Cardiac fibroblast (primary cell): ENCODE measurements around the gene PAK6.

ENCODE experiments used
- DNase-seq, 2 donors: peaks; one replicate each; pipeline versions ENCODE4 v3.0.0 to v3.0.0-alpha.2; 2010; ENCODE audit warnings: low read depth in 2 of 2
- H3K4me3 ChIP-seq, 2 donors: replicated peaks in 1 of 2; 1 replicate in 1 of 2; 2 replicates in 1 of 2; pipeline ENCODE4 v1.5.1; 2011; ENCODE audit warnings: low read depth in 2 of 2, low read length in 2 of 2, mild to moderate bottlenecking in 2 of 2, moderate library complexity in 1 of 2
- CTCF ChIP-seq: IDR thresholded peaks from one replicate; pipeline ENCODE4 v1.5.1; 2011; ENCODE audit warnings: low read depth, mild to moderate bottlenecking, low read length, inconsistent platforms

The PAK6 gene

GRCh38 chr15:40302981-40303380, 64.1 kb downstream of the PAK6 start:
- DNase-seq = no peak
- no peak for TF ChIP-seq CTCF
- no peak overlapping the region for H3K4me3 ChIP-seq

- no peak overlapping the region for H3K4me3 ChIP-seq
- no peak for TF ChIP-seq CTCF
- DNase-seq = no peak
These were observed 64.7 kb downstream of the PAK6 start for GRCh38 chr15:40303576-40303975.

GRCh38 chr15:40305281-40305680, 66.4 kb downstream of the PAK6 start:
- no peak overlapping the region for H3K4me3 ChIP-seq
- no peak for DNase-seq
- TF ChIP-seq CTCF = no peak

- H3K4me3 ChIP-seq = no peak overlapping the region
- DNase-seq = no peak
- no peak for TF ChIP-seq CTCF
These were observed 67.5 kb downstream of the PAK6 start for GRCh38 chr15:40306371-40306770.

- TF ChIP-seq CTCF = no peak
- H3K4me3 ChIP-seq = no peak overlapping the region
- no peak for DNase-seq
These were observed 68.0 kb downstream of the PAK6 start for GRCh38 chr15:40306908-40307307.

GRCh38 chr15:40307421-40308211, 68.8 kb downstream of the PAK6 start, which contains the start of gene PLCB2:
Gene PLCB2 (minus strand): TSS chr15:40307935. CDS start chr15:40307672, 263 bp downstream.
- DNase-seq = no peak
- TF ChIP-seq CTCF = peak; percentile 13
- H3K4me3 ChIP-seq = no peak within 1 kb of the TSS
